Activated CD4-positive, alpha-beta T cell treated with anti-CD3 and anti-CD28 coated beads, Interleukin-2, amount 50 U/mL, for 1 hour (primary cell): ENCODE results near the gene JAKMIP2.
"Not testable (repeated sequence)": the region's sequence is repeated elsewhere in the genome, so short reads cannot be mapped to it uniquely, and the experiment has no call there.

Experiments used
- DNase-seq: peaks from one replicate; pipeline ENCODE4 v3.0.0-alpha.2; 2020

Gene JAKMIP2

DNA sequence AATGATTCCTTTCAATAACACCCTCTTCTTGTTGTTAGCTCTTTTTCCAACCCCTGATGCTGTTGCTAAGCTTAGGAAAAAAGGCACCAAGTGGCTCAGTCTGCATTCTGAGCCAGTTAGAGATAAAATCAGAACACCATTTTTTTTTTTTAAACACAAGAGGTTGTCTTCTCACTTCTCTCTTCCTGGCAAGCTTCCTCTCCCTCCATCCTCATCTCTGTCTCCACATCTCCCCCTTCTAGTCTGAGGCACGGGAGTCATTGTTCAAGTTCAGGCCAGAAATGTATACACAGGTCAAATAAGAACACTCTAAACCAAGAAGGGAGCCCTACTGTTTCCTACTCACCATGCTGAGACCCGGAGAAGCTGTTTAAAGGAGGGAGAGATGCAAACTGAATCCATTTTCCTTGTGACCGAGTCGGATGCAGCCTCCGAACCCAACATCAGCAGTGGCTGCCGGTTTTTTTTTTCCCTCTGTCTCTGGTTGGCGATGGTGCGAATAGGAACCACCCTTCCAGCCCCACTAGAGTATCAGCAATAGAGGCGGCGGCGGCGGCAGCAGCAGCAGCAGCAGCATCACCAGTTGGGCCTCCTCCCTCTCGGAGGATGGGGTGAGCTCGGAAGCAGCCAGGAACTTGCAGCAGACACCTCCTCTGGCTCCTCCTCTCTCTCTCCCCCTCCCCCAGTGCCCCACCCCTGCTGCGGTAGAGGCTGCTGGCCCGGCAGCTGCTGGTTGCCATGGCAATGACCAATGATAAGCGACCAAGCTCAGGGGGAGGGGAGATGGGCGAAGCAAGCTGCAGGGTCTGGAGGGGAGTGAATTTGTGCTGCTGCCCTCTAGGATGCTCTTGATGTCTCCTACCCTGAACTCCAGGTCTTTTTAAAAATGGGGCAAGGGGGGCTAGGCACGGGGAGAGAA, at the start of gene JAKMIP2:
TSS of gene JAKMIP2 (minus strand) at position 619 of the 919 bp plus-strand sequence. CDS start 110,922 bp downstream, outside the sequence.
- peak; percentile 84 for DNase-seq

DNA sequence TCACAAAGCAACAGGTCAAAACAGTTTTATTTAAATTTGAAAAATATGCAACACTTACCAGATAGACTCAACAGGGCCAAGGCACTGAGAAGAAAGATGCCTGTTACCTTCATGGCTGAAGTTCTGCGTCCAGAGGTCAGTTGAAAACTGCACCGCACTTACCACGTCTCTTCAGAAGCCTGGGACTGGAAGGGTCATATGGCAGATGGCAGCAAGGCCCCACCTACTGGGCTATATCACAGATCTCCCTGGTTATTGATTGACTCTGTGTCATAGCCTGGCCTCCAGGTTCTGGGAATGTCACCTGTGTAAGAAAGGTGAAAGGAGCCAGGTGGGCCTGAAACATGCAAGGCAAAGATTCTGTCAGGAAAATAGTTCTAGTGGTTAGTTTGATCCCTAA, 48.9 kb upstream of the JAKMIP2 start, which contains the start of gene SPINK1:
TSS of gene SPINK1 (minus strand) at position 207 of the 400 bp plus-strand sequence. CDS start at position 113, 94 bp downstream.
- DNase-seq, result no peak

DNA sequence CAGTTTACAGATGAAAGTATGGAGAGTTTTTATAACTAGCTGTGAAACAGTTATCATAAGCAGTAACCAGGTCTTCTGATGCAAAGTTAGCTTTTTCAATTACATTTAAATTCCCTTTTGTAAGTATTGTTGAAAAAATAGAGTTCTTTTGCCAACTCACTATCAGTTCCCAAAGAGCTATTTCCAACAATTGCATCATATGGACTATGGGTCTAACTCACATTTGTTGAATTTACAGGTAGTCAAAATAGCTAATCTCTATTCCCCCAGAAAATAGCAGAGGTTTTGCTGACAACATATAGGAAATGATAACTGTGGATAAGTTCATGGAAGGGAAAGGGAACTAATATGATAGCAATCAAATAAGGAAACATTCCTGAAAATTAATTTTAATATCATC, 47.5 kb upstream of the JAKMIP2 start:
- DNase-seq, result no peak

DNA sequence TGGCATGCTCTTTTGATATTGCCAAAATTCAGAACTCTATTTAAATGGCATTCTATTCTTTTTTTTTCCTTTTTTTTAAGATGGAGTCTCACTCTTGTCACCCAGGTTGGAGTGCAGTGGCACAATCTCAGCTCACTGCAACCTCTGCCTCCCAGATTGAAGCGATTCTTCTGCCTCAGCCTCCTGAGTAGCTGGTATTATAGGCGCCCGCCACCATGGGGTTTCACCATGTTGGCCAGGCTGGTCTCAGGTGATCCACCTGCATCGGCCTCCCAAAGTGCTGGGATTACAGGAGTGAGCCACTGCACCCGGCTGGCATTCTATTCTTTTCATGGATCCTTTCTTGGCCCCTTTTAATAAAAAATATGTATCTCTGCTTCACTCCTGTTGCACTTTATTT, 44.5 kb upstream of the JAKMIP2 start:
- DNase-seq, result not testable (repeated sequence)

DNA sequence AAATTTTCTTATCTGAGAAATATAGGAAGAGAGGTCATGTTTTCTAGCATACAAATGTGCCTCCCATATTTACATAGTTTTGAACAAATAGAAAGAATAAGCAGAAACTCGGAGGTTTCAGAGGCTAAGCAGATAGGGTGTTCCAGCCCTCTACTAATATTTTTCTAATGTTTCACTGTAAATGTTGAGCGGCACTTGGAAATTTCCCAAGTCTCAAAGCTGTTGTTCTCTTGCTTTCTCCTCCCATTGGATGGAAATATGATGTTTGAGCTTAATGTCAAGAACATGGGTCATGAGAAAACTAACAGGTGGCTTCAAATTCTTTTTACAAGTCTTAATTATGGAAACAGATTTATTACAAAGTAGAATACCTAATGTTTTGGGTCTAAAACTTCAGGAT, 43.8 kb upstream of the JAKMIP2 start:
- DNase-seq, result no peak

DNA sequence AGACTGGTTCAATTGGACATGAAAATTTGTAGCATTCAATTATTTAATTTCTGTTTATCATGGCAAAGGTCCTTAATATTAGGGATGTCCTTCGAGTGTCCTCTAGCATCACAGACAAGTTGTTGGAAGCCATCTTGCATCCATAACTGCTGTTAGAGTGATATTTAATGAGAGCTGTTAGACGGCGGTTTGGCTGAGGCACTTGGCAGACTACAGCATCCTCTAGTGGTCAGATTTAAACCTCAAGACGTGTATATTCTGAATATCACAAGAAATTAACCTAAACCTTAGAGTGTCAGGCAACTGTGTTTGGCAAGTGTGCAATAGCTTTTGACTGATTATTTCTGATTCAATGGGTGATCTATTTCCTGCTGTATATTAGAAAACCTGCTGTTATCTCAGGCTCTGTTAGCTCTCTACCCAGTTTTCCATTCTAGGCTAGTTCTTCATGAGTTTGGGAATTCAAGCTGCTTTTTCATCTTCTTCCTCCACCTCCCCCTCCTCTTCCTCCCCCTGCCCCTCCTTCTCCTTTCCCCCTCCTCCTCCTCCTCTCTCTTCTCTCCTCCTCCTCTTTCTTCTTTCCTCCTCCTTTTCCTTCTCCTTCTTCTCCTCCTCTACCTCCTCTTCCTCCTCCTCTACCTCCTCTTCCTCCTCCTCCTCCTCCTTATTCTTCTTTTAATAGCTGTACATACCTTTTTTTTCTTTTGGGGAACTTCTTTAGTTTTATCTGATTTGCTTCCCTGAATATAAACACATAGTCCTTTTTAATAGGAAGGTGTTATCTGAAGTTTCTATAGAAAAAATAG, 40.4 kb upstream of the JAKMIP2 start:
- peak; percentile 28 for DNase-seq

DNA sequence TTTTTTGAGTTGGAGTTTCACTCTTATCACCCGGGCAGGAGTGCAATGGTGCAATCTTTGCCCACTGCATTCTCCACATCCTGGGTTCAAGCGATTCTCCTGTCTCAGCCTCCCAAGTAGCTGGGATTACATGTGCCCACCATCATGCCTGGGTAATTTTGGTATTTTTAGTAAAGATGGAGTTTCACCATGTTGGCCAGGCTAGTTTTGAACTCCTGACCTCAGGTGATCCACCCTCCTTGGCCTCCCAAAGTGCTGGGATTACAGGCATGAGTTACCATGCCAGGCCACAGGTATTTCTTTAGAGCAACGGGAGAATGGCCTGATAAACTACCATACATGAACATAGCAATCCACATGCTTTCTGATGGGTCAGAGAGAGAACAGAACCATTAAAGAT, 39.7 kb upstream of the JAKMIP2 start:
- not testable (repeated sequence) for DNase-seq

DNA sequence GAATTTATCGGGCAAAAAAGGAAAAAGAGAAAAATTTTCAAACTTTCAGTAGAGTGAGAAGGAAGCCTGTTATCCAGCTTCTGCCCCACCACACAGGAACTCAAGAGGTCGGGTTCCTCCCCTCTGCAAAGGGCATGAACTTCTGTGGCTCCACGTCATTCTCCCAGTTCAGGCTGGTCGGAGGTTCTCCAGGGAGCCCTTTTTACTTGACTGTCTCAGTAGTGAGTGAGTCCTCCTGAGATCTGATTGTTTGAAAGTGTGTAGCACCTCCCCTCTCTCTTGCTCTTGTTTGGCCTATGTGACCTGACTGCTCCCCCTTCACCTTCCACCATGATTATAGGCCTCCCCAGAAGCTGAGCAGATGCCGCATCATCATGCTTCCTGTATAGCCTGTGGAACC, 39.2 kb upstream of the JAKMIP2 start:
- no peak for DNase-seq

DNA sequence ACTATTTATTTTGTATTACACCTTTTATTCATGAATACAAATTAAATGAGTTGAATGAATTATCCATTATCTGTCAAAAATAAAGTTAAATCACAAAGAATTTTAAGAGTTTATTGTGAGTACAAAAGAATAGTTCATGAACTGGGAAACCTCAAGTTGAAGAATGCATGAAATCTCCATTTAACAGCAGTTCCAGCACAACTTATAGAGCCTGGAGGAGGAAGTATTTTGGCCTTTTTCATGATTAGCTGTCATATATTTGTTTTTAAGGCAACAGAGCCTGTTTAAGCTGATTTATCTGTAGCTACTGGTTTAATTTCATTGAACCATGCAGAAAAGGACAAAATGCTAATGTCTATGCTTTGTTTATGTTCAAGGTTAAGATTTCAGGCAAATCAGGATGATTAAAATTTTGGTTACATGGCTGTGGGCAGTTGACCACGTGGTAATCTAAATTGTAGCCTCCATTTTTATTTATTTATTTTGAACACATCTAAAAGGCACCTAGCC, 36.8 kb upstream of the JAKMIP2 start:
- no peak for DNase-seq

DNA sequence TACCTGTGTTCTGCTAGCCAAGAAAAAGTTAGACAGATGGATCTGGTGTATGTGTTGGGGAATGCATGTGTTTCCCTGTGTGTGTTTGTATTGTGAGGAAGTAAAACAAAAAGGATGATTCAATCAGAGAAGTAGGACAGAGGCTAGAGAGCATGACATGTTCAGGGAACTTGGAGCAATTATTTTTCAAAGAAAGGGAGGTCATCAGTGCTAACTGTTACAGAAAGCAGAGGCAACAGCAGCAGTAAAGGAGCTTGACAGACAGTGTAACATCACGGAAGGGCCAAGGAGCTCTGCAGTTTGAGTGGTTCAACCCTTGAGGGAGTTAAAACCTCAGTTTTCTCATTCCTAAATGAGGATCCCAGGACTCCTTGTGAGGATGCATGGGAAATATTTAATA, 35.8 kb upstream of the JAKMIP2 start:
- no peak for DNase-seq

DNA sequence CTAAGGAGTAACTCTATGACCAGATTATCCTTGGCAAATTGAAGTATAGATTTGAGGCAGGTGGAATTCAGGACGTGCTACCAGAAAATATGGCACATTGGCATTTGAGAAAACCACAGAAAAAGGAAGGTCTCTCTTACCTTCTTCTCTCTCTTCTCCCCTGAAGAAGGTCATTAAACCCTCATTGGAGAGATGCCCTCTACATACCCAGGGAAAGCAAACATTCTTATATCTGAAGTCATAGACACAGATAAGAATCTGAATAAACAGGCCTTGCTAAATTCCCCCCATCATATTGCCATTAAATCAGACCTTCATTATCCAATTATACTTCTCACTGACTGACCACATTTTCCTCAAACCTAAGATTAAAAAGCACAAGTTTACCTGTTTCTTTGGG, 31.2 kb upstream of the JAKMIP2 start:
- no peak for DNase-seq

DNA sequence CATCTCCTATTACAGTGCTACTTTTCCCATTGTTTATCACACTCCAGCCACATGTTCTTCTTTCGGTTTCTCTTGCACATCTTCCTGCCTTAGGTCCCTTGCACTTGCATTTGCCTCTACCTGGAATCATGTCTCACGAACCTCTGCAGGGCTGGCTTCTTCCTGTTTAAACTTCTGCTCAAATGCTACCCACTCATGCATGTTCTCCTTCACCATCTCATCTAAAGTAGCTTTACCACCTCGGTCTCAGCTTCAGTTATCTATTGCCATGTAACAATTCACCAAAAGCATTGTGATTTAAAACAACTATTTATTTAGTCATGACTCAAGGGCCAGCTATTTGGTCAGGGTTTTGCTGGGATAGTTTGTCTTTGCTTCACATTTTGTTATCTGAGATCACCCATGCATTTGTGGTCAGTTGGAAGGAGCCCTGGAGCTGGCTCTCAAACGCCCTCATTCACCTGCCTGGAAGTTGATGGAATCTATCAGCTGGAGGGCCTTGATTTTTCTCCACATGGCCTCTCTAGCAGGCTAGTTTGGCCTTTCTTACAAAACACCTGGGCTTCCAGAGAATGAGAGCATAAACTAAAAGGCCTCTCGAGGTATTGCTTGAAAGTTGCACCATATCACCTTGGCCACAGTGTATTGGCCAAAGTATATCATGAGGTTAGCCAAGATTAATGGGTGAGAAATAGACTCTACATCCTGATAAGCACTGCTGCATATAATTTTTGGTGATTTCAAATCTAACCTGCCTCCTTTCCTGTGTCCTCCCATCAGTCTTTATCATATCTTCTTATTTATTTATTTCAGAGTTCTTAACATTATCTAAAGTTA, 27.5 kb upstream of the JAKMIP2 start:
- DNase-seq, result no peak

DNA sequence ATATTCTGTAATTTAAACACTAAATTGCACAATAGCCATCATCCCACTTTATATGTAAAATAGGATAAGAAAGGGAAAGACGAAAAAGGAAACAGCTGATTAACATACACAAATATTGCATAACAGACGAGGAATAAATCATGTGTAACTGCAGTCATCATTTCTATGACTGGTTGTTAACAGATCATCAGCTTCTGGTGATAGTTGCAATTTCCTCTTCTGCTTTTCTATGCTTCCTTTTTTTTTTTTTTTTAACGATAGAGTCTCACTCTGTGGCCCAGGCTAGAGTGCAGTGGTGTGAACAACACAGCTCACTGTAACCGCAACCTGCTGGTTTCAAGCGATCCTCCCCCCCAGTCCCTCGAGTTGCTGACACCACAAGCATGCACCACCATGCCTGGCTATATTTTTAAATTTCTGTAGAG, 22.5 kb upstream of the JAKMIP2 start:
- DNase-seq, result no peak

DNA sequence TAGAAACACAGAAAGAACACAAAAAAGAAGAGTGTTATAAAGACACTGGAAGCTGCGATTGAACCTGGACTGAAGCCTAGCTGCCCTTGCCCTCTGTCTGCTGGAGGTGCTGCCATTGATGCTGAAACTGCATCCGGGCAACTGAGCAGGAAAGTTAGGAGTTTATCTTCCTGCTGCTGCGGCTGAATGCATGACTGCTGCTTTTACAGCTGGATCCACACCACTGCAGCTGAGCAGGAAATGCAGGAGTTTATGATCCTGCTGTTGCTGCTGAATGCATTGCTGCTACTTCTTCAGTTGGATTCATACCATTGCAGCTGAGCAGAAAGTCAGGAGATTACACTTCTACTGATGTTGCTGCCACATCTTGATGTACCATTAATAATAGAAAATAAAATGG, 21.8 kb upstream of the JAKMIP2 start:
- no peak for DNase-seq

DNA sequence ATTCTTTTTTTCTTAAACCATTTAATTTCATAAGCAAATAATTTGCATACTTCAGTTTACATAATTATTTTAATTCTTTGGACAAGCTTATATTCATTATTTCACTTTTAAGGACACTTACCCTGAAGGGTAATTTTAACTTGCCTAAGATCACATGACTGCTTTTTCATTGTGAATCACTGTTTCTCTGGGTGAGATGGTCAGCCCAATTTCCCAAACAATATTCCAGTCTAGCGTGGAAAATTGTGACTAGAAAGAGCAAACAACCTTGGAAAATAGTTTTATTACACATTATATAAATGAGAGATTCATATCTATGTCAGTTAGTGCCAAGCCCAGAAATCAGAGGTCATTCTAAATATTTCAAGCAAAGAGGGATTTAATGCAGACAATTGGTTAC, 21.4 kb upstream of the JAKMIP2 start:
- no peak for DNase-seq

DNA sequence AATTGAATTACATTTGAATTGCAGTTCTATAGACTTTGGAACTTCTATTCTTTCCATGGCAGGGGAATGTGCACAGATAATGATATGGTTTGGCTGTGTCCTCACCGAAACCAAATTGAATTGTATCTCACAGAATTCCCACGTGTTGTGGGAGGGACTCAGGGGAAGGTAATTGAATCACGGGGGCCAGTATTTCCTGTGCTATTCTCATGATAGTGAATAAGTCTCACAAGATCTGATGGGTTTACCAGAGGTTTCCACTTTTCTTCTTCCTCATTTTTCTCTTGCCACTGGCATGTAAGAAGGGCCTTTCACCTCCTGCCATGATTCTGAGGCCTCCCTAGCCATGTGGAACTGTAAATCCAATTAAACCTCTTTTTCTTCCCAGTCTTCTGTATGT, 20.6 kb upstream of the JAKMIP2 start:
- DNase-seq, result not testable (repeated sequence)

DNA sequence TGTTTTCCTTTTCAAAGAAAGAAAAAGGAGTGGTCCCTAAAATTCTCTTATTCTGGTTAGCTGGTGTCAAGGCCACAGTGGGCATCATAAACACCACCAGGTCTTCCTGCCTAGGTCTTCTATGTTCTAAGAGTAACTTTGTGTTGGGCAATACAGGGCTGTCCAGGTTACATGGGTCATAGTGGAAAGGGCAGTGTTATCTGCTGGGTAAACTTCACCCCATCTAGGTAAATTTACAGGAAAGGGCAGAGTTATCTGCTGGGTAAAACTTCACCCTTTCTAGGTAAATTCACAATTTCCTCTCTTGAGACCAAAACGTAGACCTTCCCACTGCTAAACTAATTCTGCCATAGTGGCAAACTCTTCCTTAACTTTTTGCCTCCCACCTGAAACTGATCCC, 18.9 kb upstream of the JAKMIP2 start:
- no peak for DNase-seq

DNA sequence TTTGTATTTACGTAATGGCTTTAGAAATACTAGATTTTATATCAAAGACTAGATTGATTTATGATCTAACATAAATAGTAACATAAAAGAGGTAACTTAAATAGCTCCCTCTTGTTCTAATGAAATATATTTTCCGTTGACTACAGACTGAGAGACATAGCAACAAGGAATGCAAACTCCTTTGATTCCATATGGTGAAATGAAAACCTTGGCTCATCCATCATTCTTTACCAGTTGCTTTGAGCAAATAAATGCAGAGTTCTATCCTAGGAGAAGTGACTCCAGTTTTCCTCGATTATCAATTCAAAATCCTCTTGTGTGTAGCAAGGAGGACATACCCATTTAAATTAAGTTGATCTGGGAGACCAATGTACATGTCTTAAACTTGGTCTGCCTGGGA, 18.0 kb upstream of the JAKMIP2 start:
- no peak for DNase-seq

DNA sequence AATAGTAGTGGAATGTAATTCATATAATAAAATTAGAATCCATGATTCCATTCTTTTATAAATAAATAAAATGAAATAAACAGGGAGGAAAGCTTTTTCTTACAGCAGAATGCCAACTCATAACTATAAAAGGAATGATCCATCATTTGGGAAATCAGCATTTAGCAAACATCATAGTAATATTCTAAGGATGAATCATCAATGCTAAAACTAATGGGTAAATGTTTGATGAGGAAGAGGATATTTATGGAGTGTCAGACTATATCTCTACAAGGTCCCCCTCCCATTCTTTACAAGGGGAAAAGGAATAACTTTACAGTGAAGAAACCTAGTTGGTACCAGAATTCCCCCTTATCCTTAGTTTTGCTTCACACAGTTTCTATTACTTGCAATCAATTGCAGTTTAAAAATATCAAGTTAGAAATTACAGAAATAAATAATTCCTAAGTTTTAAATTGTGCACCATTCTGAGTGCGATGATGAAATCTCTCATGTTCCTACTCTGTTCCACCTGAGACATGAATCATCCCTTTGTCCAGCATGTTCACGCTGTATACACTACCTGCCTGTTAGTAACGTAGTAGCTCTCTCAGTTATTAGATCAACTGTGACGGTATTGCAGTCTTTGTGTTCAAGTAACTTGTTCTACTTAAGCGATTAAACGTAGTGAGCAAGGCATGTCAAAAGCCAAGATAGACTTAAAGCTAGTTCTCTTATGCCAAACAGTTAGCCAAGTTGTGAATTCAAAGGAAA, 14.2 kb upstream of the JAKMIP2 start:
- DNase-seq, result no peak

DNA sequence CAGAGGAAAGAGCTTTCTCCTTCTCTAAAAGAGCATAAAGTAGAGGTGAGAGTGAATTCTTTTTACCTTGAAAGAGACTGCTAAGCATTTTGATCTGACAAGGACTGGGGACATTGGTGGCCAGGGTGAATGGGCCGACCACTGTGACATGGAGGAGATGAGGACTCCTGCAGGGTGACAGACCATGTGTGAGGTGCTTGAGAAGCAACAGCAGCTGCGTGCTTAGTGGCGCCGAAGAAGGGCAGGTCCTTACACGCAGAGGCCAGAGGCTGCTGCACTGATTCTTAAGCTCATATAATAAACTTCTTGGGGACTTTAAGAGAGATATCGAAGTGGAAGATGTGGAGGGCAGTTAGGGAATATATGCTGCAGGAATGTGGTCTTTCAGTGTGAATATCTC, 8.7 kb upstream of the JAKMIP2 start:
- DNase-seq, result no peak

DNA sequence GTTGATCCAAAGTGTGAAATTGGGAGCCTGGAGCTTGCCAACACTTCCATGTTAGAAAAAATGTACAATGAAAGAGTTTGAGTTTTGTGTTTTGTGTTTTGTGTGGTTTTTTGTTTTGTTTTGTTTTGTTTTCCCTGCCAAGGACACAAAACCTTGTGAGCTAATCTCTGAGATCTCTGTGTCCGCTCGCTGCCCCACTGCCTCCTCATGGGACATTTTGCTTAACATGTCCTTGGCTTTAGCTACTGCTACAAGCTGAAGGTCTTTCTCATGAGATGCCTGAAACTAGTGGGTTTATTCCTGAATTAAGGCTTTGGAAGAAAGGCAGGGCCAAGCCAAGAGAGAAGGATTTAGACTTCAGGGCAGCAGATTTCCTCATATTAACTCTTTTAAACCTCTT, 7.3 kb upstream of the JAKMIP2 start:
- no peak for DNase-seq

DNA sequence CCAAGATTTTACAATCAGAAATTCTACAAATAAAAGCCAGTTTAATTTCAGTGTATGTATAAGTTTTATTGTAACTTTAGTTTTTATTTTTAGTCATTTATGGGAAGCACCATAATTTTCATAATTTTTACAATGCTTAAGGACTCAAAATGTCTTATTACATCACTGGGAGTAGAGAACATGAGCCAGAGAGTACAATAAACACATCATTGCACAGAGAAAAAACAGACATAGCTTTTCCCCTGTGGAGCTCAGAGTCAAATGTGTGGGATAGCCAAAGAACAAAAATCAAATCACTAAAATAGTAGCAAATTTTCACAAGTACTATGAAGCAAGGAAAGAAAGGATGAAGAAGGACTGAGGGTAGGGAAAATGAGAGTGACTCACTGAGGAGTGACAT, 5.5 kb upstream of the JAKMIP2 start:
- DNase-seq, result no peak
